Raji (cell line): ENCODE measurements around the gene GLOD4.

Experiments used
- POLR2A ChIP-seq: IDR thresholded peaks from 2 replicates; pipeline ENCODE4 v1.6.1; 2011; ENCODE audit warnings: low read depth, low read length, control low read depth; ENCODE audit not compliant: insufficient read depth

Gene GLOD4, protein sequence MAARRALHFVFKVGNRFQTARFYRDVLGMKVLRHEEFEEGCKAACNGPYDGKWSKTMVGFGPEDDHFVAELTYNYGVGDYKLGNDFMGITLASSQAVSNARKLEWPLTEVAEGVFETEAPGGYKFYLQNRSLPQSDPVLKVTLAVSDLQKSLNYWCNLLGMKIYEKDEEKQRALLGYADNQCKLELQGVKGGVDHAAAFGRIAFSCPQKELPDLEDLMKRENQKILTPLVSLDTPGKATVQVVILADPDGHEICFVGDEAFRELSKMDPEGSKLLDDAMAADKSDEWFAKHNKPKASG

DNA sequence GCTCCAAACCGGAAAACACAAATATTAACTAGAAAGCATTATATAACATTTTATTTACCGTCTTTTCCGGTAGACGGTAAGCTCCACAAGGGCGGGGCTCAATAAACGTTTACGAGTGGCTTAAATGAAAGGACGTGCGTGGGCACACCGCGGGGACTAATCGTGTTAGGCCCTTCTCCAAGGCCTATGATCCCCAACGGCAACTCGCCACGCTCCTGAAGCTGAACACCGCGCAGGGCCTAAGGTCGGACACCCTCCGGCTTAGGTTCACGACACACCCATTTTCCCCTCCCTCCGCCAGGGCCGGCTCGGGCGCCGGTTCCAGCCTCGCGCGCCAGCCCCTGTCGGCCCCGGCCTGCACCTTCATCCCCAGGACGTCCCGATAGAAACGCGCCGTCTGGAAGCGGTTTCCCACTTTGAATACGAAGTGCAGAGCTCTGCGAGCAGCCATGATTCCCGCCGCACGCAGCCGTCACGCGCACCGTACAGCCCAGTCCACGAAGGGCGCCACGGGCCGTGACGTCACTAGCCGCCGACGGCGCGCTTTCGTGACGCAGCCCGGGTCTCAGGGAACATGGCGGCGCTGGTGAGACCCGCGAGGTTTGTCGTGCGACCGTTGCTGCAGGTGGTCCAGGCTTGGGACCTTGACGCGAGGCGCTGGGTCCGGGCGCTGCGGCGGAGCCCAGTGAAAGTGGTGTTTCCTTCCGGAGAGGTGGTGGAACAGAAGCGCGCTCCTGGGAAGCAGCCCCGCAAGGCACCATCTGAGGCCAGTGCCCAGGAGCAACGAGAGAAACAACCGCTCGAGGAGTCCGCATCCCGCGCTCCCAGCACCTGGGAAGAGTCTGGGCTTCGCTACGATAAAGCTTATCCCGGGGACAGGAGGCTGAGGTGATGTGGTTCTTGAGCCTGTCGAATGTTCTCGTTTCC, at the start of gene GLOD4, which contains the start of gene MRM3:
Gene GLOD4 (minus strand): TSS at position 476 of the 927 bp plus-strand sequence. CDS start 25 bp downstream, at position 451.
Gene MRM3 (plus strand): TSS at position 549 of the 927 bp plus-strand sequence. CDS start 26 bp downstream, at position 575.
- TF ChIP-seq POLR2A: peak; percentile 98

DNA sequence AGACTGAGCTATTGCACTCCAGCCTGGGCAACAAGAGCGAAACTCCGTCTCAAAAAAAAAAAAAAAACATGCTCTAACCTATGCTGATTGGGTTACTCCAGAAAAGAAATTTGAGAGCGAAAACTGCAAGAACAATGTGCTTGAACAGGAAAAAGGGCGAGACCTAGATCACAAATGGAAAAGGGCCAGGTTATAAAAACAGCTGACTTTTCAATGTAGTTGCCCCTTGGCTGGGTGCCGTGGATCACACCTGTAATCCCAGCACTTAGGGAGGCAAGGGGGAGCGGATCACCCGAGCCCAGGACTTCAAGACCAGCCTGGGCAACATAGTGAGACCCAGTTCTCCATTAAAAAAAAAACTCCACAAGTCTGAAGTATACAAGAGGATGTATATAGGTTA, 48.9 kb upstream of the GLOD4 start:
- no peak for TF ChIP-seq POLR2A

DNA sequence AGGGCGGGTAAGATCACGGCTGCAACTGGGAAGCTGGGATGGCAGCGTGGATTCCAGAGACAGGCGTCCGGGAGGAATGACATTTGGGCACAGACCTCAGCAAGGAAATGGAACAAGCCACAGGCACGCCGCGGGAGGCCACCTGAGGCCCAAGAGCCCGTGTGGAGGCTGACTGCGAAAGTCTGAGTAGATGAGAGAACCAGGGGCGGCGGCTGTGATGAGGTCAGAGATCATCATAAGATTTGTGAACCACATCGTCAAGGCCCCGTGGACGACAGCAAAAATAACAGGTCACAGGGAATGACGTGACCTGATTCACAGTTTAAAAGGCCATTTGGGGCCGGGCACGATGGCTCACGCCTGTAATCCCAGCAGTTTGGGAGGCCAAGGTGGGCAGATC, 48.3 kb upstream of the GLOD4 start:
- TF ChIP-seq POLR2A: no peak

DNA sequence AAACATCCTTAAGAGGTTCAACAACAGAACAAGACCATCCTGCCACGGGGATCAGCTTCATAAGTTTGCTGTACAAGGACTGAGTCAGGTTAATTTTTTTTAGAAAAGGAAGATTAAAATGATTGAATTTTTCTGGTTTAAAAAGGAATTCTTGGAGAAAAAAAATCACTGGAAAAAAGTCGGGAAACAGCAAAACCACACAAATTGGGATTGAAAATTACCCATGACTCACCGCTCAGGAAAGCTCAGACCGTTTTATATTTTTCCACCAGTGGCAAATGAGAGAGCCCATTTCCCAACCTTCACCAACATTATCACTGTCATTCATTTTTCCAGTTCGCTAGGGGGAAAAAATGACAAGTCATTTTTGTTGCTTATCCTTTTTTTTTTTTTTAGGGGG, 46.7 kb upstream of the GLOD4 start:
- TF ChIP-seq POLR2A: no peak

DNA sequence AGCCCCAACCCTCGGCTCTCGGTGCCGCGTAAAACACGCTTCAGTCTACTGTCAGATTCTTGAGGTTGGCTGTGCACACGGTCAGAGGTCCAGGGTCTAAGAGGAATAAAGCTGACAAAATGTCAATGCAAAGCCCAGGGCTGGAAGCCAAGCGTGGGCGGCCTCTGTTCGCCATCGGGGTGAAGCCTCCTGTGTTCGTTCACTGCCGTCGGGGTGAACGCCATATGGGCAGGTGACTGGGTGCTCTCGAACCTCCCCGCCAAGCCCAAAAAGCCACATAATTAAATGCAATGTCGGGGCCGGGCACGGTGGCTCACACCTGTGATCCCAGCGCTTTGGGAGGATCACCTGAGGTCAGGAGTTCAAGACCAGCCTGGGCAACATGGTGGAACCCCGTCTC, 44.7 kb upstream of the GLOD4 start:
- TF ChIP-seq POLR2A: no peak

DNA sequence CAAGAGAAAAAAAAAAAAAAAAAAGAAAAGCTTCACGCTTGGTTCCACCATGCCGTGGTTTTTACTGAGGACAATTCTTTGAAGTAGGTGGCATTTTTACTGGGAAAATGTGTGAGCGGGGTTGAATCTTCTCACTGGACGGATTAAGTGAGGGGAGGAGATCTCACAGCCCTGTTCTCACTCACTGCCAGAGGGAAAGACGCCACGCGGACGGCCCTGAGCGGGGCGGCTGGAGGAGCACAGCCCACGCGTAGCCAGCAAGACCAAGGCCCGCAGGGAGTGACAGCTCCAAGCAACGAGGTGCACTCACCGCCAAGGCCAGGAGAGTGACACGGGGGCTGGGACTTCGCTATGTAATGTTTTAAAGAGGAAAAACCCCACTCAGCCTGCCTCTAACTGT, 43.1 kb upstream of the GLOD4 start:
- TF ChIP-seq POLR2A: no peak

DNA sequence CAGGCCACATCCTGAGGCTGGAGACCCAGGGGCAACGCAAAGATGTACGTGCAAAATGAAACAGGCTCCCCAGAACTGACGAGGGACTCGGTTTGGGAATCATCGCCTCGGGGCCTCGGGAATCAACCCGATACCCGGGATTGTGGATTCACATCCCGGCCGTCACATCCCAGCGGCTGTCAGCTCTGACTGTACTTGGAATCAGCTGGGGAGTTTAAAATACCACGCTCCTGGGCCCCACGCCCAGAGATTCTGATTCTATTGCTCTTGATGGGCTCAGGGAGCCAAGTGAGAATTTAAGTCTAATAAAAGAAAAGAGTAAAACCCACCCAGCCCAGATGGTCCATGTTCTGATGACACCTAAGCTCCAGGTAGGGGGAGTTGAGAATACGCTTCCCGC, 42.3 kb upstream of the GLOD4 start:
- no peak for TF ChIP-seq POLR2A

DNA sequence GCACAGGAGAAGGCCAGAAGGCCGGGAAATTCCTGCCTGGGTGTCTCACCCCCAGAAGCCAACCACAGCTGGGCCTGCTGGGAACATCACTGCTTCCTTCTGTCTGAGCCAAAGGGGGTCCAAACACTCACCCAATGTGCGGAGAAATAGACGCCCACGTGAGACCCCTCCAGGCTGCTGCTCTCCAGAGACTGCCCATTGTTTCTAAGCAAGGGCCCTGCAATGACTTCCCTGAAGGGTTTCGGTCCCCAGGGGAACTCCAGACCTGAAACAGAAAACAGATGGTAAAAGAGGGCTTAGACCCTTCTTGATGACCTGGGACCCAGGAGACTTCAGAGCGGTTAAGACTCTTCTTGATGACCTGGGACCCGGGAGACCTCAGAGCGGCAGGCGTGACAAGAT, 41.4 kb upstream of the GLOD4 start:
- TF ChIP-seq POLR2A: no peak

DNA sequence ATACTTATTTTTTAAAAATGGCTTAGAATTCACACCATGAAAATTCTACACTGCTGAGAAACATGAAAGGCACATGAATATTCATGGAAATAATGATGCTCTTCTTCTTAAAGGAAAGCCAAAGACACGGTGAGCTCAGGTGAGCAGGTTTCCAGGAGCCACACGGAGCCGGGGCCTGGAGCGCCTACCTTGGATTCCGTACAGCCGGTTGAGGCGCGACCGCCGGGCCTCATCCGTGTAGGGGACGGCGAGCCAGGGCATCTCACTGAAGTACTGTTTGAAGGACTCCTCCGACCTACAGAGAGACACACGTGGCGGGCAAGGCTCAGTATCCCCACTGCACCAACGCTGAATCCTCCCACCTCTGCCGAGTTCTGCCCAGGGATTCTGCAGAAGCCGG, 37.2 kb upstream of the GLOD4 start:
- TF ChIP-seq POLR2A: no peak

DNA sequence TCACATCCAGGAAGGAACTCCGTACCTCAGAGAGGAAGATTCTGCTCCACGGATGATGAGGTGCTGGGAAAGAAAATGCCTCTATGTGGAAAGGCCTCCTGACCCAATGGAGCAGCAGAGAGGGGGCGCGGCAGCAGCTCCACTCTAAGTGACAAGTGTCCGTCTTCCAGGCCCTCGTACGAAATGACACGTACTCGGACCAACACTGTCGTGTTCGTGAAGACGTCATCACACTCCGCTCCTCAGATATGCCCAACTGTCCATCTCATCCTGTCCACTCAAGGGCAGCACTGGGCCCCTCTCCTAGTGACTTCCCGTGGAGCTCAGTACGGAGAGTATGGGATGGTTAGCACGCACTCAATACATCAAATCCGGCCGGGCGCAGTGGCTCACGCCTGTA, 32.3 kb upstream of the GLOD4 start:
- TF ChIP-seq POLR2A: no peak

DNA sequence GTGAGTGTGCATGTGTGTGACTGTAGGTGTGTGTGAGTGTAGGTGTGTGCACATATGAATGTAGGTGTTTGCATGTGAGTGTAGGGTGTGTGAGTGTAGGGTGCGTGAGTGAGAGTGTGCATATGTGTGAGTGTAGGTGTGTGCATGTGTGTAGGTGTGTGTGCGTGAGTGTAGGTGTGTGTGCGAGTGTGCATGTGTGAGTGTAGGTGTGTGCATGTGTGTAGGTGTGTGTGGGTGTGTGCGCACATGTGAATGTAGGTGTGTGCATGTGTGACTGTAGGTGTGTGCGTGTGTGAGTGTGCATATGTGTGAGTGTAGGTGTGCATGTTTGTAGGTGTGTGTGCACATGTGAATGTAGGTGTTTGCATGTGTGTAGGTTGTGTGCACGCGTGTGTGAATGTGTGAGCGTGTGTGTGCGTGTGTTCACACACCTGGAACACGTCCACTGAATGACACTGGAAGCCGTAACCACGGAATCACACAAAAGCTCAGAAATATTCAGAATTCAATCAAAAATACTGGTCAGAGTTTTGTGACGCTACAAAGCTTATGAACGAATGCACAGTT, 30.6 kb upstream of the GLOD4 start:
- TF ChIP-seq POLR2A: no peak

DNA sequence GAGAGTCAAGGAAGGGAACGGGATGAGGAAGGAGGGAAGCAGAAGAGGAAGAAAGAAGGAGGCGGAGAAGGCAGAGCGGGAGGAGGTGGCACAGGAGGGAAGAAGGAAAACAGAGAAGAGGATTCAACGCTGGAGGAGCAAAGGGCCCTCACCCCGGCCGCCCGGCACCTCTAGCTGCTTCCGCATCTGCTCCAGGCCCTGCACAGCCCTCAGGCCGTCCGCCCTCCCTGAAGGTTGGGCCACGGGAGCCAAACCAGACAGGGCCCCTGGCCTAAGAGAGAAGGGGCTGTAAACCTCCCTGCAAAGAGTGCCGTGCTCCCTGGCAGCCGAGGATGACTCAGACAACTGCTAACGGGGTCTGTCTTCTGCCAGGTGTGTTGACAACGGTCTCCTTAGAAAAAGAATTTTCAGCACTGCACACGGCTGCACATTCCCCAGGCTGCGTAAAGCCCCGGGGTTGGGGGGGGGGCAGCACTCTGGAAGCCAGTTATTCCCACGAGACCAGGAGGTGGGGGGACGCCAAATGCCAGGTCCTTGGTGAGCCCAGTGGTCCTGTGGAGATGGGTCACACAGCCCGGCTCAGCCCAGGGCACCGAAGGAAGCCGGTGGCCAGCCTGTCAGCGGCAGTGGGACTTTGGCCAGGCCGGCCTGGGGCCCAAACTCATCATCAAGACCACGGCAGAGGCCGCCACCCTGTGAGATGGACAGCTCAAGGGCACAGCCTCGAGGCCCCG, 29.1 kb upstream of the GLOD4 start:
- TF ChIP-seq POLR2A: no peak

DNA sequence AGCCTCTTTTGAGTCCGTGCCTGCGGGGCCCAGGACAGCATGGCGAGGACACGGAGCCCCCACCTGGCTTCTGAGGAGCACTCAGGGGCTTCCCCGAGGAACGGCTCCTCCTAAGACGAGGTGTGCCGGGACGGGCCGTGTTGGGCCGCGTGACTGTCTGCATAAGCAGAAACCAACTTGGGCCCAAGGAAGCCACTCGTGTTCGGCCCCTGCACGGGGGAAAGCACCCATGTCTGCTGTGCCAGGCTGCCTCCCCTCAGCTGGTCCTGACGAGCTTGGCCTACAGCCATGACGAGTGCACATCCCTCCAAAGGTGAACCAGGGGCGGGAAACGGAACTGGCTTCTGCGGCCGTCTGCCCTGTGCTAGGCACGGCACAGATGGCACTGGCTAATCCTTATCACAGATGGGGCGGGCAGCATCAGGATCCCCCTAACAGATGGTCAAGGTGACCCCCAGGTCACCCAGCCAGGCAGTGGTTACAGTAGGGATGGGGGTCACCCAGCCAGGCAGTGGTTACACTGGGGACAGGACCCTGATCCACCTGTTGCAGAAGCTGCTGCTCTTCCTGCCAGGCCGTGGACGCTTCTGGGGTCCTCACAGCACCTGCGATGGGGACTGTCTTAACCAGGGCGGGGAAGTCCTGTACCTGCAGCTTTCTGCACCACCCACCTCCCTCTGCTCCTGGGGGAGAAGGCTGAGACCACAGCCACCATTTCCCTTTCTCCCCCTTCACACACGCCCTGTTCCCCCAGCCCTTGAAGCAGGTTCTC, 25.6 kb upstream of the GLOD4 start:
- TF ChIP-seq POLR2A: no peak

DNA sequence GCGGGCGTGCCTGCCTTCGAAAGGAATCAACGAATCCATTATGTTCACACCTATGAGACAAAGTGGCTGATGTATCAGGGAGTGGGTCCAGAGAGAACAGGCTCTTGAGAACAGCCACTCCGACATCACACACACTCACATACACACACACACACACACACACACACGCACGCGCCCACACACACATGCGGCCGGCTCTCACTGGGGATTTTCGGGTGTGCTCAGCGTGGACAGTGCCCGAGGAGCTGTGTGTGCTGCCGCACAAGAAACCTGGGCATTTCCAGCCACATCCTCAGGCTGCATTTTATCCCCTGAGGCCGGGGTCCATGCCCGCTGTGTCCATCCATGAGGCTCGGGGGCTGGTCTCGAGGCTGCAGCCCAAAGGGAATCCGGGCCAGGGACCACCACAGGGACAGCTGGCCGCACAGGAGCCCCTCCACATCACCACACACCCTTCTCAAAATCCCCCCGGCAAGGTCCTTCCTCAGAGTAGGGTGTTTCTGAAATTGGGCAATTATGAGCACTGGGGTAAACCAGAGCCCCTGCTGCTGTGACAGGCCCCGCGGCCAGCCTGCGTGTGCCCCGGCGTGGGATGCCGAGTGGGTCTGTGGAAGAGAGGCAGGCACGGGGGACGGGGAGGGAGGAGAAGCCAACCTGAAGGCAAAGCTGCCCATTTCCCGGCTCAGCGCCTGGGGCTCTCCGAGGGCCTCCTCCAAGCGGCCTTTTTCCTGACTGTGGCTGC, 24.9 kb upstream of the GLOD4 start:
- no peak for TF ChIP-seq POLR2A
